H4 (cell line): ENCODE measurements around the gene ADAMTSL3. TPM values are rescaled to one million over a fixed set of nuclear protein-coding genes. Genes with fewer than 3 reads are reported as not detected.
"Not testable (repeated sequence)": the region's sequence is repeated elsewhere in the genome, so short reads cannot be mapped to it uniquely, and the experiment has no call there.

Experiments used
- DNase-seq: peaks from one replicate; pipeline ENCODE4 v3.0.0-alpha.2; 2015; ENCODE audit warnings: low spot score
- total RNA-seq: library from RNA; depleted of rRNA; stranded (reverse); fragments of >200 nt; shearing (Covaris generic); gene quantifications from 2 replicates; pipeline ENCODE4 v1.2.3, GENCODE V29; 2014

Gene ADAMTSL3
- total RNA-seq, 1 experiment from 2014 or later: 0.17 TPM

DNA sequence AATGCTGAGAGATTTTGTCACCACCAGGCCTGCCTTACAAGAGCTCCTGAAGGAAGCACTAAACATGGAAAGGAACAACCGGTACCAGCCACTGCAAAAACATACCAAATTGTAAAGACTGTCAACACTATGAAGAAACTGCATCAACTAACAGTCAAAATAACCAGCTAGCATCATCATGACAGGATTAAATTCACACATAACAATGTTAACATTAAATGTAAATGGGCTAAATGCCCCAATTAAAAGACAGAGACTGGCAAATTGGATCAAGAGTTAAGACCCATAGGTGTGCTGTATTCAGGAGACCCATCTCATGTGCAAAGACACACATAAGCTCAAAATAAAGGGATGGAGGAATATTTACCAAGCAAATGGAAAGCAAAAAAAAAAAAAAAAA, 311.0 kb downstream of the ADAMTSL3 start:
- not testable (repeated sequence) for DNase-seq

DNA sequence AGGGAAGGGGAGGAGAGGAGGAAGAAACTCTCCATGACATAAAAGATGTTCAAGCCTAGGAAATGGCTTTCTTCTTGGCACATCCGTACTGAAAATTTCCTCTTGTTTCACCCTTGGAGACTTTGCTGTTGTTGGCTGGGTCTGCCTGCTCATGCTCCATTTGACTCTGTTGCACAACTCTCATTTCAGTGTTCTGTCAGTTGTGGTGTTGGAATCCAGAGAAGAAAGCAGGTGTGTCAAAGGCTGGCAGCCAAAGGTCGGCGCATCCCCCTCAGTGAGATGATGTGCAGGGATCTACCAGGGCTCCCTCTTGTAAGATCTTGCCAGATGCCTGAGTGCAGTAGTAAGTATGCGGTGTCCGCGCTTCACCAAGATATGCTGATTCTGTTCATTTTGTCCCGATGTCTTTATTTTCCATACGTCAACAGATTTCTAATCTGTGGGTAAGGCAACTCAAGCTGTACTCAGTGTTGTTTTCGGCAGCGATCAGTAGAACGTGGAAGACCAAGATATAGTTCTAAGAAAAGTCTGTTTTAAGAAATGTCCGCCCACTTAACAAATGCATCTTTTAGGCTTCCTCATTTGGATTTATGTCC, 316.5 kb downstream of the ADAMTSL3 start:
- no peak for DNase-seq

DNA sequence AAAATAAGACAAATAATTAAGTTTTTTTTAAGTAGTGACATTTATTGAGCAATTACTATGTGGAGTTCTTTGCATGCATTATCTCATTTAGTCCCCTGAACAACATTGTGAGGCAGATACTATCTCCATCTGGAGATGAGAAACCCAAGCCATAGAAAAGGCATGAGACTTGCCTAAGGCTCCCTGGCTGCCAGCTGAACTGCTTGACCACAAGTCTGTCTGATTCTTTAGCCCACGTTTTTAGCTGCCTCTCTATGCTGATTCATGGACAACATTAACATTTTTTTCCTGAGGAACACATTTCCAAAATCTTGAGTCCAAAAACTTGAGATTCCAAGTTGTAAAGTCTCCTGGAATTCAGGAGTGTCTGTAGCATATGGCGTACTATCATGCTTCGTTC, 318.1 kb downstream of the ADAMTSL3 start:
- DNase-seq: no peak

DNA sequence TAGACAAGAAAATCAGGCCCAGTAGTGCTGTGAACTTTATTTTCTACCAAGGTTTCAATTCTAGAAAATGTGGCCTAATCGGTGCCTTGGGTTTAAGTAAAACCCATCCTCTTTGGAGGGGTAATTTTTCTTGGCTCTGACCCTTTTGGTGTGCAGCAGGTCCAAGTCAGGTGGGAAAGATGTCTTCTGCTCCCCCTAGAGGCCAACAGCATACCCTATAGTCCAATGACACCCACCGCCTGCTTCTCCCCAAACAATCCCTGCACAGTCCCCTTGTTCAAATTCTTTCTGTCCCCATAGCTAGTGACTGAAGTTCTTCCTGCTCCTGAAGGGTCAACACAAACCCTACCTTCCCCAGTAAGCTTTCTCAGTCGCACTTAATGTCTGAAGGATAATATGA, 319.9 kb downstream of the ADAMTSL3 start:
- no peak for DNase-seq

DNA sequence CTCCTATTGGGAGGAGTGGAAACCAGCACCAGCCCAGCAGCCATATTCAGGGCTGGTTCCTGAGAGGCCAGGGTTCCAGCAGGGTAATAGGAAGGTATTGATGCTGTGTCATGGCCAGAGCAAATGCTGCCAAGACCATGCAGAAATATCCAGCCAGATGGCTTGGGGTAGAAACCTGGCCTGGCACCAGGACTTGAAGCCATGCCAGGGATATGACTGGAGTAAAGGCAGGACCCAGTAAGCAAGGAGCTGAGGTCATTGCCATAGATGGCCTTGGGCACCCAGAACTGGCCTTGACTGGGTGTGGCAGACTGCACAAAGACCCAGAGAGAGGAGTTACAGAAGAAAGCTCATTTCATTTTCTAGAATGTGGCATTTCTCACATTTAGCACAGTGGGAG, 324.1 kb downstream of the ADAMTSL3 start:
- no peak for DNase-seq

DNA sequence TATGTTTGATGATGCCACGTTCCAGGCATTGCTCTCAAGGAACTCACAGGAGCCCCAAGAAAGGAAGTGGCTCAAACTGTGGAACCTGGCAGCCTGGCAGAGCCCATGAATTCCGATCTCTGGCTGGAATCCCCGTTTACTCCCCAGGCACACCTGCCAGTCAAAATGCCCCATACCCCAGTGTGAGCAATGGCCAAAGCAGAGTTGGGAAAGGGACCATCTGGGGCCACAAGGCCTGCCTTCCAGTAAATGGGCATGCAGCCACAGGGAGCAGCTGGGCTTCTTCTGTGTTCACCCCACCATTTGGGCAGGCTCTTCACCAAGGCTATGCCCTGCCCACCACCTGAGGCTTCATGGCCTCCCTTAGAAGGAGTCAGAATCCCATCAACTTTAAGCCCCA, 324.7 kb downstream of the ADAMTSL3 start:
- no peak for DNase-seq

DNA sequence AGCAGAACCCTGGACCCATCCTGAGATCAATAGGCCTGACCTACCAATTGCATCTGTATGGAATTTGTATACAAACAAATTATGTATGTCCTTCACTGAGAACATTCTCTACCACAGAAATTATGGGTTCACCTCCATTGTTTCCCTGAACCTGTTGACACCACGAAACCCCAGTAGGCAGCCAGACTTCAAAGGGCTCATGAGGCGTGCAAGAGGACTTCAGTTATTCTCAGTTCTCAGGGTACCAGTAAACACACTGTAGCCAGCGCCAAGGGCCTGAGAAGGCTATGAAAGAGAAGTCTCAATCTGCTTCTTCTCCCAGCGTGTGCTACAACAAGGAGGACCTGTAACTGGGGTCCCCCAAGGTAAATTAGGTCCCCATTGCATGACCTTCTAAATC, 326.7 kb downstream of the ADAMTSL3 start:
- DNase-seq: no peak

DNA sequence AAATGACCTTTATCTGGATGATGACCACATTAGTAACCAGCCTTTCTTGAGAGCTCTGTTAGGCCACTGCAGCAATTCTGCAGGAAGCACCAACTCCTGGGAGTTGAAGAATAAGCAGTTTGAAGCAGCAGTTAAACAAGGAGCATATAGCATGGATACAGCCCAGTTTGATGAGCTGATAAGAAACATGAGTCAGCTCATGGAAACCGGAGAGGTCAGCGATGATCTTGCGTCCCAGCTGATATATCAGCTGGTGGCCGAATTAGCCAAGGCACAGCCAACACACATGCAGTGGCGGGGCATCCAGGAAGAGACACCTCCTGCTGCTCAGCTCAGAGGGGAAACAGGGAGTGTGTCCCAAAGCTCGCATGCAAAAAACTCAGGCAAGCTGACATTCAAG, 328.8 kb downstream of the ADAMTSL3 start:
- DNase-seq: no peak

DNA sequence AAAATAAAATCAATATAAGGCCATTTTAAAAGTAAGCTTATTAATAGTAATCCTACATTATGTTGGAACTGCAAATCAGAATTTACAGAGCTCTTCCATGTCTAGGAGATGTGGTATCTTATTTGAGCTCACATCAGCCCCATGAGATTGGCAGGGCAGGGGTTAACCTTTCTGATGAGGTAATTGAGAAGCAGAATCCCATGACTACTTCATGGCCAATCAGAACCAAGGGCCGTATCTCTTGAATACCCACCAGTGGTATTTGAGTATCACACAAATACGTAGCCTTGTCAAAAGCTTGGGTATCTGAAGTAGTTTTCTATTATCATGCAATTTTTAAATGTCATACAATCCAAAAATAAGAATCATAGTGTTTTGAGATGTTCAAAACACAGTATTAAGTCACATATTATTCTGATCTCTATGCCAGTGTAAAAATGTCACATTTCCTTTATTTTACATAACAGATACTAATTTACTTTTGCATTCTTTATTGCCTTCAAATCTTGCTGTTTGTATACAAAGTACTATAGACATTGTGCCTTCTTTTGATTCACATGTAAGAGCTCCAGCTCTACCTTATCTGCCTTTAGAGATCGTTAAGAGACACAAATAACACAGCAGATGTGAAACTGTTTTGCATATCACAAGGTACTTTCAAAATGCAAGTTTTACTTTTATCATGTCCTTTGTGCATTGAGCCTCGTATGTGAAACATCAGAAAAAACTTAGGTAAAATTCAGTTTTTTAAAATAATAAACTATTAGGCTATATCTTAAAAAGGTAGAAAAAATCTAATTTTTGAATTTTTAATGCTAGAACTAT, 329.9 kb downstream of the ADAMTSL3 start:
- no peak for DNase-seq

DNA sequence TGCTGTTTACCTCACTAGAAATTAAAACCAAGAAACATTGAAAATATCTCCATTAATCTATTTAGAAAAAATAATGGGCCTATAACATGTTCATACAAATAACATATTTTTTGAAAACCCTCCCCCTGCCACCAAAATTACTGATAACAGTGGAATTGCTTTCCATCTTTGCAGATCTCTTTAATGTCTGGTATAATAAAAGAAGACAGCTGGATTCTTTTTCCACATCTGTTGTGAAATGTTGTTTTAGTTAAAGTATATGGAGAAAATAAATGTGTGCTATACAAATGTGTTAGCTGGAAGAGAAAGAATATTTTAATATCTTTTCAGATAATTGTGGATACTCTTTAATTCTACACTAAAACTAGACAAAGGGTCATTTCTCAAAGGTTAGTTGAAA, 330.7 kb downstream of the ADAMTSL3 start:
- DNase-seq: no peak

DNA sequence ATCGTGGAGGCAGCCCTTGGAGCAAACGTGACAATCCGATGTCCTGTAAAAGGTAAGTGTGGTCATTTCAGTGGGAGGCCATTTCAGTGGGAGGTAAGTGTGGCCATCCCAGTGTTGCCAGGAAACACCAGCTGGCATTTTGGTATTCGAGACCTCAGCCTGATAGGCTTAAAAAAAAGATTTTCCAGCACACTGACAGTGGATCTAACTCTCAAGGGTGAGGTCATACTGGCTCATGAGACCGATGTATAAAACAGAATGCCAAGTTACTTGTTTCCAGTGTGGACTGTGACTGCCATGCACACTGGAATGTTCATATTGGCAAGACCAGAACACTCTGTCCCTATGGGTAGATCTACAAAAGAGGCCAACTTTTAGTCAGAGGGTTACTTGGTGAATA, 337.2 kb downstream of the ADAMTSL3 start:
- DNase-seq: no peak

DNA sequence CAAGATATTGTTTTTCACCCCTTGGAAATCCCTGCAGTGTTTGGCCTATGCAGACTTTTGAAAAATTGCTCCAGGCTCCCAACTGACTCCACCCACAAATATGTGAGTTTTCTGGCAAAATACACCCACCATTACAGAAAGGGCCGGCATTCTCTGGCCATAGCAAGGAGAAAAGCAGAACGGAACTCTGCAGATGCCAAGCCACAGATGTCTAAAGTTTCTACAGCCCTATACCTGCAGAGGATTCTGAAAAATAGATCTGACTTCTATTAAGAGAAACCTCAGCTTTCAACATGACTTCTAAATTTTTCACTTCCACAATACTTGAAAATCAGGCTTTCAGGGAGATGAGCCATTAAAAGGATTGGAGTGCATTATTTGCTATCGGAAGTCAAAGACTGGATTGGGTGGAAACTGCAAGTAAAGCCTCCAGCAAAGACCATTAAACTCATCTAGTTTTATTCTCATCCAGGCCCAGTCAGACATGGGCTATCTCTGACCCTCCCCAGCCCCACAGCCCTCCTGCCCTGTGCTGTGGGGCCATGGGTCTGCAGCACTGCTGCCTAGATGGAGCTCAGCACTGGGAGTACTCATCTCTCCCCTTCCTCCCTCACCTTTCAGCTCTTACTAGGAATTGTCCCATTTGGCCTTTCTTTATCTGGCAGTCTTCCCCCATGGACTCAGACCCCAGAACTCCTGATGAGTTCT, 338.6 kb downstream of the ADAMTSL3 start:
- DNase-seq: no peak

DNA sequence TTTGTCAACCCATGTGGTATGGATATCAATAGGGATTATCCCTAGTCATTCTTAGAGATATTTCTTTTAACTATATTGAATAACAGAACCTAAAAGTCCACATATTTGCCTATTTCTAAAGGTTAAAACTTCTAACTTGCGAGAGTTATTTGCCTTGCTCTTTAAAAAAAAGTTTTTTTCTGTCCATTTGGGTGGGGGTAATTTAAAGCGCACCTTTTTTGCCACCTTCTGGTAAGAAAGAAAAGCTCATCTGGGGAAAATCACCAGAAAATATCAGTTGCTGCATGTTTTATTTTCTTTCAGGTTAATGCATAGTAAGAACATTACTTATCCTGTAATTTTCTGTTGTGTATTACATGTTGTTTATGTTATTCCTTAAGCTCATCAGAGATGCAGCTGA, 339.7 kb downstream of the ADAMTSL3 start:
- DNase-seq: no peak

DNA sequence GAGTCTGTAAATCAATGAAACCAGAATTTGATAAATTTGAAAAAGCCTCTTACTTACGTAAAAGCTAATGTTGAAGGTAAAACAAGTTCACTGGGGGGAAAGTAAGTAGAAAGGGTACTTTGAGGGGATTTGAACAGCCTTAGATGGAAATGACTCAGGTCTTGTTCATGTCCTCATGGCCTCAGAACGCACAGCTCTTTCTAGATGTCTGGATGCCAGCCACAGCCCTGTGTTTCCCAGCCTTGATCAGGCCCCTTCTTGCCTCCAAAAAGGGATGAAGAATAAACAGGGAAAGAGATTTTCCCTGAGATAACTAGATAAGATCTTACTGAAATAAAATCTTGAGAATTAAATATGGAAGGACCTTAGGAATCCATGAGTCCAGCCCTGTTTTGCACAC, 344.6 kb downstream of the ADAMTSL3 start:
- no peak for DNase-seq

DNA sequence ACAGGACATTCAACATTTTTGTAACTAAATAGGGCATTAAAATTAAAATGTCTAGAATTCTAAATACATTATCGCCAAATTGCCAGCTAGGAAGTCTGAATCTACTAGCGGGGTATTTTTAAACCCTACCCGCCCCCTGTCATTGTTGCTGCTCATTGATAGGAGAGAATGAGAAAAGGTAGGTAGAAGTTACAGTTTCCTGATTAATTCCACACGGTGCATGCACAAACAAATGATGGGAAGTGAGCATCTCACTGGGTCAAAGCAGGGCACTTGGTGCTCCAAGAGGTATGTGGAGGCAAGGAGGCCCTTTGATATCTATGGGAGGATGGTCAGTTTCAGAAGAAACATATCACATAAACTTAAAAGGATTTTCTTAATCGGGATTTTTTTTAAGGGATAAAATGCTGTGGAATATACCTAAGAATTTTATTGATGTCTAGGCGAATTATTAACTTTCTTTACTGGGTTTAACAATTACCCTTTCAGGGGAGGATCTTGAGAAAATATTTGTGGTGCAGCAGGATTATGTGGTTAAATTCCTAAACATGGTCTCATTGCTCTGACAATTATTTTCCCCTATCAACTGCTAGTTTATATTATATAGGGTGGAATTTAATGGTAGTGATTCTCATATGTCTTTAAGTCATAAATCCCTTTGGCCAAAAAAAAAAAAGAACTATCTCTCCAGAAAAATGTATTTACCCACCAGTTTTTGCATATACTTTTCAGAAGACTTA, 345.6 kb downstream of the ADAMTSL3 start:
- no peak for DNase-seq

DNA sequence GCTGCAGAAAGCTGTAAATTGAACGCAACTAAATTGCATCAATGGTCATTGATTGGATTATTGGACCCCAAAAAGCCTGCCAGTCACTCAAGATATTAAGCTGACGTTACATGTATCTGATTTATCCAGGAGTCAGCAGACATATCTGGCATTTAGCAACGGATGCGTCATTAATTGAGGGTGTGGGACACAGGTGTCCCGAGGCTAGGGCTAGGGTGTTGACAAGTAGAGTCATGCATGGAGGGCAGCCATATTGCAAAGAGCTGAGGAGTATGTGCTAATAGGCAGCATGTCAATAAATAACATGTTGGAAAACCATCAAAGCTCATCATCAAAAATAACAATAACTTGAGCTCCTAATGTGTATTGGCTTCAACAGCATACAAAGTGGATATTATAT, 347.1 kb downstream of the ADAMTSL3 start:
- DNase-seq: no peak

DNA sequence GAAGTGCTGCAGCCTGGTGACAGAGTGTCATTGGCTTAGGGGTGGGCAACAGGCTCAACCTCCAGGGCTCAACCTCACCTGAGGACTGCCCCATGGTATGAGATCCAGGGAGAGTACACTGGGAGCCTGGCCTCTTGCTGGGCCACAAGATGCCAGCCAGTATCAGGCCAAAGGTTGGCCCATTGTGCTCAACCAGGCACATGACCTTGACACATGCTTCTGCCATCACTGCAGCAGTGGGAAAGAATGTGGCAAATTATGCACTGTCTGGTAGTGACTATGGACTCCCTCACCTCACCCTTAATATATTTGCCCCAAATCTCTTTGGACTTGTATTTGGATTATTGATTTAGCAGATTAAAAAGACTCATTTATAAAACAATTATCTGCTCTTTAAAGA, 347.7 kb downstream of the ADAMTSL3 start:
- no peak for DNase-seq

DNA sequence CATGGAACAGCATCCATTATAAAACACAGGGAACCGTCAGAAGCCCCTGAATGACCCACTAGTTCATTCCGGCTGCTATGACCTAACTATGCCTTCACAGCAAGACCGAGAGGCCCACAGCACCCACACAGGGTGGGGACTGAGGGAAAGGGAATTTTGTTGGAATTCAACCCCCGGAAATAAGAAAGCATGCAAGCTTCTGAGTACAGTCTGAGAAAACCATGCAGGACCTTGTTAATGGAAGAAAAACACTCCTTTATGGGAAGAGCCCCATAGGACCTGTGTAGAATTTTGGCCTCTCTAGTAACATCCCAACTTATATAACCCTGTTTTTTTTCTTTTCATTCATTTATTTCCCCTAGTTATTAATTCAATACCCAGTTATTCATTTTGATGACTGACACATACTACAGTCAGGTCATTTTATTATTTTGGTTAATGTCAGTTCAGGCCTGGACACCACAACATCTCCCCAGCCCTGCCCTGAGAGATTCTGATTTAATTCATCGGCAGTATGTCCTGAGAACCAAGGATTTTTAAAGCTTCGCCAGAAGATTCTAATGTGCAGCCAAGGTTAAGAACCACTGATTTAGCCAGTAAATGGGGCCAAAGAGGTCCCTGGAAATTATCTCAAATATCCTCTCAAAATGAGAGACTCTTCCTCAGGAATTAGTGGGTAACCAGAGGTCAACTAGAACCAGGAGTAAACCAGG, 350.0 kb downstream of the ADAMTSL3 start:
- DNase-seq: no peak

DNA sequence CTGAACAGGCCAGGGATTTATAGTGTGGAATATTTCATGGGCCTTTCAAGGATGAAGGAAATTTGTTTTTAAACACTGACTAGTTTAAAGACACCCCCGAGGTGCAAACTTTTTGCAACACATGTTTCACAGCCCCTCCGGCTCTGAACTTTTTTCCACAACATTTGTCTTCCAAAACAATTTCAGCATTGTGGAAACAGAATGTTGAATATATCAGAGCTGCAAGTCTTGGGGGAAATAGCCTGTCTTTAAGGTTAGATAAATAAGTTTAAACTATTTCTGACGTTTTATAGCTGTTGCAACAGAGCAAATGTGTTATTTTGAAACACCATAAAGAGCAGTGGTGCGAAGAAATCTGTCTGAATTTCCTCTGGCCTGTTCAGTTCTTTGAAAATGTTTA, 352.5 kb downstream of the ADAMTSL3 start:
- no peak for DNase-seq

DNA sequence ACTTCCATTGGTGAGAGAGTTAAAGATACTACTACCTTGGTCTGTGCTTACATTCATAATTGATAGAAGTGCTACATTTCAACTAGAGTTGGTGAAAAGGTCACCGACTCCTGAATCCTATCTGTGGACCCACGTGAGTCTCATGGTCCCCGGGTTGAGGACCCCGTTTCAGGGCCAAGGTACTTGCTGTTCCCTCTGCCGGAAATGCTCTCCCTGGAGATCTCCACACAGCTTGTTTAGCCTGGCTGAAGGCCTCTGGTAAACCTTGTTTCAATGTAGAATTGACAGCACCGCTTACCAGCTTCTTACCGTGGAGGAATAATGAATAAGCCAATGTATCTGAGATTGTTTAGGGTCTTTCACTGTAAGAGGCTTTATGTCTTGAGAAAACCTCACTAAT, 355.7 kb downstream of the ADAMTSL3 start:
- DNase-seq: no peak

DNA sequence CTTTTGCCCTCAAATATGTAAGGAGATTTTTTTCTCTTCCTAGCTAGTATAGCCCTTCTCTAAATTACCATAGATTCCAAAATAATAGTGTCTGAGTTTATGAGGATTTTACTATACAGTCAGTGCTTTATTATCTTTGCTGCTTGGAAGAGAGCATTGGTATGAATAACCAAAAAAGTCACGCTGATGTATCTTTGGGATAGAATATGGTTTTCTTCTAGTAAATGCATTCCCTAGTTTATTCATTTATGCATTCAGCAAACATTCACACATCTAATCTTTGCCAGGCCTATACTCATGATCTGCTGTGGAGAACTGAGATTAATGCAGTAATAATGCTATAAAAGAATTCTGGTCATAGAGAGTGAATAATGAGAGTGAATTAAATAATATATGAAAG, 356.3 kb downstream of the ADAMTSL3 start:
- DNase-seq: no peak

DNA sequence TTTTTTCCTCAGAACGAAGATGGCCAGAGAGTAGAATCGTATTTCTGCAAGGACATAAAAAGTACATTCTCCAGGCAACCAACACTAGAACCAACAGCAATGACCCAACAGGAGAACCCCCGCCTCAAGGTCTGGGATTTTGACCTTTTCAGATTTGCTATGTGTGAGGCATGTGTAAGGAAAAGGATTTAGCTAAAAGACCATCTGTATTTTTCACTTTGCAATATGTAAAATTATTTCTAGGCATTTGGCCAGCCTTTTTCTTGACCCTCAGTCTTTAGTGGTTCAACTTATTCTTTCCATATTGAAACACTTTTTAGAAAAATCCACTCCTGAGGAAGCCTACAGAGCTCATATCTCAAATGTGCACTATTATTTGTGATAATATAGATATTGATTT, 362.4 kb downstream of the ADAMTSL3 start:
- DNase-seq: no peak
